ENCODE measurements around the gene ABHD1. TPM values are rescaled to one million over a fixed set of nuclear protein-coding genes. Genes with fewer than 3 reads are reported as not detected.
"Not testable (repeated sequence)": the region's sequence is repeated elsewhere in the genome, so short reads cannot be mapped to it uniquely, and the experiment has no call there.

The ABHD1 gene
- total RNA-seq (2014; rRNA removed; shearing (Covaris generic)): 0.12 TPM in 1 of 2 replicates, not detected in the other

DNA sequence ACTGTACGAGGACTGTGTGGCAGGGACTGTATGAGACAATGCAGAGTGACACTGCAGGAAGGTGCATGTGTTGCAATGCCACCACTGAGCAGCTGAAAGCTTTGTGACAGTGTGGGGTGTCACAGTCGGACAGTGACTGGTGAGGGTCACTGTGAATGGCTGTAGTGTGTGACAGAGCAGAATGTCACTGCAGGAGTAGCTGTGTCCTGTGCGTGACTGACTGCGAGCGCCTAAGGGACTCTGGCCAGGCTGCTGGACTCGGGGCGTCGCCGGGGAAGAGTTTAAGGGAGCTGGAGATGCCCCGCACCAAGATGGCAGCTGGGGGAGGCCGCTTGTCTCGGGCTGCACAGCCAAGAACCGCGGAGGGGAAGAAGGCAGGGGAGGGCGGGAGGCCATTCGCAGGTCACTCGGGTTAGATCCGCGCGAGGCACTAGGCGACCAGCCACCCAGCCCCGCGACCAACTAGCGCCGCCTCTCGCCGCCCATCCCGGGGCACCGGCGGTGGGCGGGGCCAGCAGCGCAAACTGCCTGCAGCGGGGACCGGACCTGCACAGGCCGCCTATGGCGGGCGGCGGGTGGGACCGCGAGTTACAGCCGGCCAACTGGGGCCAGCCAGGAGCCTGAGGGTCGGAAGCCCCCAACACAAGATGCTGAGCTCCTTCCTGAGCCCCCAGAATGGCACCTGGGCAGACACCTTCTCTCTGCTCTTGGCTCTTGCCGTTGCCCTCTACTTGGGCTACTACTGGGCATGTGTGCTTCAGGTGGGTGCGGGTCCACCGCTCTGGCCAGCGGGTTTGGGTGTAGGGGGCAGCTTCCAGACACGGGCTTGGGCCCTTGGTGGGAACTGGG lies at the start of gene ABHD1:
Gene ABHD1, plus strand, starts transcription at position 514 of the 849 bp plus-strand sequence. Its CDS starts 134 bp downstream, at position 648.
- no peak for DNase-seq (ENCODE audit: low spot score)

DNA sequence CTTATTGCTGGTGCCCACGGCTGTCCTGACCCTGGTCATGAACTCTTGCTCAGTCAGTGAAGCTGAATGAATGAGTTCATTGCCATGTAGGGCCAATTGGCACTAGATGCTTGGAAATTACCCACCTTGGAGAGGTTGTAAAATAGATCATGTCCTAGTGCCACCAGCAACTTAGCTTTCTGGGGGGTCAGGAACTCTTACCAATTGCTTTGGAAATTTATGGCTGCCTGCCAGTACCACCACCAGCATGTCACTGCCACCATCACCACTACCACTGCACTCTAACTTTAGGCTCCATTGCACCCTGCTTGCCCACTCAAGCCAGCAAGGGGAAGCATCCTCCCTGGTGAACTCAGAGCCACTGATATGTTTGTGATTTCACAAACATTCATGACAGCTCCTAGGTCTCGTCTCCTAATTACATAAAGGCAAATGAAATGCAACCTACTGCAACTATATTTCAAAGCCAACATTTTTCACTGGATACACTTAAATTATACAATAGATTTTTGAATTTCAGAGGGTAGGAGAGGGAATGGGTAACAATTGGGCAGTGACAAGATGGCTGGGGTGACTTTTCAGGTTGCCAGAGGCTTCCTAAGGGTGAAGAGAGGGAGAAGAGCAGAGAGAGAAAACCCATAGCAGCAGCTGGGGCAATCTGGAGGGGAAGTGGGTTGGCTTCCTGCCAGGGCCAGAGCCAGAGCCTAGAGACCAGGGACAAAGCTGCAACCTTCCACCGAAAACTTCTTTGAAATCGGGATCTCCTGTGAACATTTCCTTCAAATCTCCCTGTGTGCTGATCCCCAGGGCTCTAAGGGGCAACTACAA lies 48.7 kb upstream of the ABHD1 start:
- DNase-seq (ENCODE audit: low spot score): no peak

DNA sequence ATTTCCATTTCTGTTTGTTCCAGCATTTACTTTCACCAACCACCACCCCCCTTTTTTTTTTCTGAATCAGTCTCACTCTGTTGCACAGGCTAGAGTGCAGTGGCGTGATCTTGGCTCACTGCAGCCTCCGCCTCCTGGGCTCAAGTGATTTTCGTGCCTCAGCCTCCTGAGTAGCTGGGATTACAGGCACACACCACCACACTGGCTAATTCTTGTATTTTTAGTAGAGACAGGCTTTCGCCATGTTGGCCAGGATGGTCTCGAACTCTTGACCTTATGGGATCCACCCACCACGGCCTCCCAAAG lies 48.1 kb upstream of the ABHD1 start:
- not testable (repeated sequence) for DNase-seq (ENCODE audit: low spot score)

DNA sequence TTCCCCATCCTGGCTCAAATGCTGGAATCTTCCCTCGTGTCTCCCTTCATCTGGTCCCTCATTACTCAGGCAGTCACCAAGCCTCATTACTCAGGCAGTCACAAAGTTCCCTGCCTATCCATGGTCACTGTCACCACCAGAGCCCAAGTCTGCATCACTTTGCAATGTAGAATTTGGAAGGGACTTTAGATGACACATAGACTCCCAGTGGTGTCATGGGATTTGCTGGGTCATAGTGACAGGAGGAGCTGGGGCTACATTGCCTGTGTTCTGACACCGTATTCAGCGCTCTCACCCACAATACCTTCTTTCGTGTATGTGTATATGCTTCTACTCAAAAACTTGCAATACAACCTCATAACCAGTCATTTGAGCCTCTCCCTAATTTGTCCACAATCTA lies 47.3 kb upstream of the ABHD1 start:
- DNase-seq (ENCODE audit: low spot score): no peak

DNA sequence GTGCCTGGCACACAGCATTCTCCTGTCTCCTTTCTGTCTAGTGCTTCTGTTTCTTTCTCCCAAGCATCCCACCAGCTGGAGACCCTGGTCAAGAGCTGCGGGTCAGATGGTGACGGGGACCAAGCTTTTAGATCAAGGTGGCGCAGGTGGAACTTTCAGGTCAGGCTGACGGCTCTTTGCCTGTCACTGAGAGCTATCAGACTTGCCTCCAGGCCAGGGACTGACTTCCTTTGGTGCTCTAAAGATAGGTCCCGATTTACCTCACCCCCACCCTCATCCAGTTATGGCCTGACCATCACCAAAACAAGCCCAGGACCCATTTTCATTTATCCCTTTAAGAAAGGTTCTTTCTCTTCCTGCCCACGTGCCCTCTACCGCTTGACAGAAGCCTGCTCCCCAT lies 46.4 kb upstream of the ABHD1 start:
- DNase-seq (ENCODE audit: low spot score): no peak

DNA sequence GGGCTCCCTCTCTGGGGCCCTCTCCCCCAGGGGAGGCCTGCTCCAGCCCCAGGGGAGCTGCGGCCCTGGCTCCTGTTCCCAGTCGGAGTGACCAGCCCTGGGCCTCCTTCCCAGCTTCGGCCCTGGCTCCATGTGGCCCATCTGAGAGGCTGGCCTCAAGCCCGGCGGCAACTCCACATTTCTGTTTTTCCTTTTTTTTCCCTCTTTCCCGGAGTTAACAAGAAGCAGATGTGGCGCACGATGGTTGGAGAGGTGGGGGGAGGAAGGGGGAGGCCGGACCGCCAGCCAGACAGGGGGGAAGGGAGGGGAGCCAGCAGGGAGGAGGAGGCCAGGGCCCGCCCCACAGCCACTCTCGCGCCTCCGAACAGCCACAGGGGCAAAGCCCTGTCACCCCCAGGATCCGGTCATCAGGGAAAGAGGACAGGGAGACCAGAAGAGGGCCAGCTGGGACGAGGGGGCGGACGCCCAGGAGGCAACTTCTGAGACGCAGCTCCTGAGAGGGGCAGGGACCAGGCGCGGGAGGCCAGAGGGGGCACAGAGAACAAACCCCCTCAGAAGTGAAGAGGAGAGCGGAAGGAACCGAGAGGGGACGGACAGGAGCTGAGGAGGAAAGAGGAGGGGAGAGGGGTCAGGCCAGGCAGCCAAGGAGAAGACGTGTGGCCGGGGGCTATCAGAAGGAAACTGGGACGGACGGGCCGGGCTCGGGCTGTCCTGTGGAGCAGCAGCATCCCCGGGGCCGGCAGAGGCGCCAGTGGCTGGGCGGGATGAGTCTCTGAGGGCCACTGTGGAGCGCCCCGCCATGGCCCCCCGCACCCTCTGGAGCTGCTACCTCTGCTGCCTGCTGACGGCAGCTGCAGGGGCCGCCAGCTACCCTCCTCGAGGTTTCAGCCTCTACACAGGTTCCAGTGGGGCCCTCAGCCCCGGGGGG lies 45.1 kb upstream of the ABHD1 start, which contains the start of gene EMILIN1:
Gene EMILIN1, plus strand, starts transcription at position 349 of the 928 bp plus-strand sequence. Its CDS starts 451 bp downstream, at position 800.
- peak; percentile 83 for DNase-seq (ENCODE audit: low spot score)

DNA sequence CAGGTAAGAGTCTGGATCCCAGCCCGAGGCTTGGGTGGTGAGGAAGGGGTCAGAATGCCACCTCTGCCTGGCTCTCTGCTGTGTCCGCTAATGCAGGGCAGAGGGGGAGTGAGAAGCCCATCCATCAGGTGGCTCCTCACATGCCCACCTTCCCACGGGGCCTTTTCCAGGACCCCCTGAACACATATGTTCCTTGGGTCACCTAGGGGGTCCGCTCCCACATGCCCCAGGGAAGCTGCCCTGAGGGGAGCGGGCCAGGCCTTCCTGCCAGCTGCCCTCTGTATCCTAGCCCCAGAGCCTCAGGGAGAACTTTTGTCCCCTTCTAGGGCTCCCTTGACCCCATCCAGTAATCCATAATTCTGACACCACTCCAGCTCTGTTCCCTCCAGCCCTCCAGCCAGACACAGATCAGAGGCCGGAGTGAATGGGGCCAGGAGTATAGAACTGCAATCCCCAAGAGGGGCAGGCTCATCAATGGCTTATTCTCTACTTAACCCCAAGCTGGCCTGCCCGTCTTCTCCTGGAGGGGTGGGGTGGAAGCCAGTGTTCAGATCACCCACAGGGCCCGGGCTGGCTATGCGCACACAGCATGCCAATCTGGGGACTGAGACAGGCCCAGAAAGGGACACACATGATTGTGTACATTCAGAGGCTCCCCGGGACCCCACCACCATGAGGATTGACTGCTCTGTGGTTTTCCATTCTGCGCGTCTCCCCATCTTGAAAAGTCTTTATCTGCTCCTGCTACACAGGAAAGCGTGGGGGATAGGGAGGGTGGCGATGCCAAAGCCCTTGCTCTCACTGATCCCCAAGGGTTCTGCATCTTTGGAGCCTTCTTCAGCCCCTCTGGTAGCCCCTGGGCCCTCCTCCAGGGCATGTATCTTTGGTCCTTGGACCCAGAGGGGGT lies 44.1 kb upstream of the ABHD1 start:
- DNase-seq (ENCODE audit: low spot score): no peak

DNA sequence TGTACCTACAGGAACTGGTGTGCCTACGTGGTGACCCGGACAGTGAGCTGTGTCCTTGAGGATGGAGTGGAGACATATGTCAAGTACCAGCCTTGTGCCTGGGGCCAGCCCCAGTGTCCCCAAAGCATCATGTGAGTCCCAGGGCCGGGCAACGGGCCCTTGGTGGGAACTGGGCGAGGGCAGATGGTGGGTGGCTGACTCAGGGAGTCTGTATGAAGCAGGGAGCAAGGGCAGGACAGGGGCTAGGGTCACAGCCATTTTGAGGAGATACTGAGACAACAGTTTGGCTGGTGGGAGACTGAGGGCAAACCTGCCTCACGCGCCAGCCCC lies 43.5 kb upstream of the ABHD1 start:
- no peak for DNase-seq (ENCODE audit: low spot score)

DNA sequence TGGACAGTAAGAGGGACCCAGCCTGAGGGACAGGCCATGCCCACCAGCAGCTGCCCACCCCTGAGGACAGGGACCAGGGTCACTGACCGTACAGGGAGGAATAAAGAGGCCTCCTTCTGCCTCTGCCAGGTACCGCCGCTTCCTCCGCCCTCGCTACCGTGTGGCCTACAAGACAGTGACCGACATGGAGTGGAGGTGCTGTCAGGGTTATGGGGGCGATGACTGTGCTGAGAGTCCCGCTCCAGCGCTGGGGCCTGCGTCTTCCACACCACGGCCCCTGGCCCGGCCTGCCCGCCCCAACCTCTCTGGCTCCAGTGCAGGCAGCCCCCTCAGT lies 43.0 kb upstream of the ABHD1 start:
- no peak for DNase-seq (ENCODE audit: low spot score)

DNA sequence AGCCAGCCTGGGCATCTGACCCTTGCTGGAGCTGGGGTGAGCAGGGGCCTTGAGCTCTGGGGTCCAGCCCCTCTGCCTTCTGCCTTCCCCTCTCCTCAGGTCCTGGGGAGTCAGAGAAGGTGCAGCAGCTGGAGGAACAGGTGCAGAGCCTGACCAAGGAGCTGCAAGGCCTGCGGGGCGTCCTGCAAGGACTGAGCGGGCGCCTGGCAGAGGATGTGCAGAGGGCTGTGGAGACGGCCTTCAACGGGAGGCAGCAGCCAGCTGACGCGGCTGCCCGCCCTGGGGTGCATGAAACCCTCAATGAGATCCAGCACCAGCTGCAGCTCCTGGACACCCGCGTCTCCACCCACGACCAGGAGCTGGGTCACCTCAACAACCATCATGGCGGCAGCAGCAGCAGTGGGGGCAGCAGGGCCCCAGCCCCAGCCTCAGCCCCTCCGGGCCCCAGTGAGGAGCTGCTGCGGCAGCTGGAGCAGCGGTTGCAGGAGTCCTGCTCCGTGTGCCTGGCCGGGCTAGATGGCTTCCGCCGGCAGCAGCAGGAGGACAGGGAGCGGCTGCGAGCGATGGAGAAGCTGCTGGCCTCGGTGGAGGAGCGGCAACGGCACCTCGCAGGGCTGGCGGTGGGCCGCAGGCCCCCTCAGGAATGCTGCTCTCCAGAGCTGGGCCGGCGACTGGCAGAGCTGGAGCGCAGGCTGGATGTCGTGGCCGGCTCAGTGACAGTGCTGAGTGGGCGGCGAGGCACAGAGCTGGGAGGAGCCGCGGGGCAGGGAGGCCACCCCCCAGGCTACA lies 41.4 kb upstream of the ABHD1 start:
- no peak for DNase-seq (ENCODE audit: low spot score)

DNA sequence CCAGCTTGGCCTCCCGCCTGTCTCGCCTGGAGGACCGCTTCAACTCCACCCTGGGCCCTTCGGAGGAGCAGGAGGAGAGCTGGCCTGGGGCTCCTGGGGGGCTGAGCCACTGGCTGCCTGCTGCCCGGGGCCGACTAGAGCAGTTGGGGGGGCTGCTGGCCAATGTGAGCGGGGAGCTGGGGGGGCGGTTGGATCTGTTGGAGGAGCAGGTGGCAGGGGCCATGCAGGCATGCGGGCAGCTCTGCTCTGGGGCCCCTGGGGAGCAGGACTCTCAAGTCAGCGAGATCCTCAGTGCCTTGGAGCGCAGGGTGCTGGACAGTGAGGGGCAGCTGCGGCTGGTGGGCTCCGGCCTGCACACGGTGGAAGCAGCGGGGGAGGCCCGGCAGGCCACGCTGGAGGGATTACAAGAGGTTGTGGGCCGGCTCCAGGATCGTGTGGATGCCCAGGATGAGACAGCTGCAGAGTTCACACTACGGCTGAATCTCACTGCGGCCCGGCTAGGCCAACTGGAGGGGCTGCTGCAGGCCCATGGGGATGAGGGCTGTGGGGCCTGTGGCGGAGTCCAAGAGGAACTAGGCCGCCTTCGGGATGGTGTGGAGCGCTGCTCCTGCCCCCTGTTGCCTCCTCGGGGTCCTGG lies 40.7 kb upstream of the ABHD1 start:
- no peak for DNase-seq (ENCODE audit: low spot score)

DNA sequence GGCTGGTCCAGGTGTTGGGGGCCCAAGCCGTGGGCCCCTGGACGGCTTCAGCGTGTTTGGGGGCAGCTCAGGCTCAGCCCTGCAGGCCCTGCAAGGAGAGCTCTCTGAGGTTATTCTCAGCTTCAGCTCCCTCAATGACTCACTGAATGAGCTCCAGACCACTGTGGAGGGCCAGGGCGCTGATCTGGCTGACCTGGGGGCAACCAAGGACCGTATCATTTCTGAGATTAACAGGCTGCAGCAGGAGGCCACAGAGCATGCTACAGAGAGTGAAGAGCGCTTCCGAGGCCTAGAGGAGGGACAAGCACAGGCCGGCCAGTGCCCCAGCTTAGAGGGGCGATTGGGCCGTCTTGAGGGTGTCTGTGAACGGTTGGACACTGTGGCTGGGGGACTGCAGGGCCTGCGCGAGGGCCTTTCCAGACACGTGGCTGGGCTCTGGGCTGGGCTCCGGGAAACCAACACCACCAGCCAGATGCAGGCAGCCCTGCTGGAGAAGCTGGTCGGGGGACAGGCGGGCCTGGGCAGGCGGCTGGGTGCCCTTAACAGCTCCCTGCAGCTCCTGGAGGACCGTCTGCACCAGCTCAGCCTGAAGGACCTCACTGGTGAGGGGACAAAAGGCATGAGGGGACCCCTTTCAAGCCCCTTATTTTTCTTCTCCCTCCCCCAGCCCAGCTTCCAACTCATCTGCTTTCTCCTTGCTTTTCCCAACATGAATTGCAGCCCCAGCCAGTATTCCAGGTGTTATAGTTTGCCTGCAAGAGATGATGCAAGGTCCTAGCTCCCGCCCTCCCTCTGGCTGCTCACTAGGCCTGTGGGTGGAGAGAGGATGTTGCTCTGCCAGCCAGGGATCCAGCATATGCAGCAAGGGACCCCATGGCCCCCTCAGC lies 40.0 kb upstream of the ABHD1 start:
- DNase-seq (ENCODE audit: low spot score): no peak

DNA sequence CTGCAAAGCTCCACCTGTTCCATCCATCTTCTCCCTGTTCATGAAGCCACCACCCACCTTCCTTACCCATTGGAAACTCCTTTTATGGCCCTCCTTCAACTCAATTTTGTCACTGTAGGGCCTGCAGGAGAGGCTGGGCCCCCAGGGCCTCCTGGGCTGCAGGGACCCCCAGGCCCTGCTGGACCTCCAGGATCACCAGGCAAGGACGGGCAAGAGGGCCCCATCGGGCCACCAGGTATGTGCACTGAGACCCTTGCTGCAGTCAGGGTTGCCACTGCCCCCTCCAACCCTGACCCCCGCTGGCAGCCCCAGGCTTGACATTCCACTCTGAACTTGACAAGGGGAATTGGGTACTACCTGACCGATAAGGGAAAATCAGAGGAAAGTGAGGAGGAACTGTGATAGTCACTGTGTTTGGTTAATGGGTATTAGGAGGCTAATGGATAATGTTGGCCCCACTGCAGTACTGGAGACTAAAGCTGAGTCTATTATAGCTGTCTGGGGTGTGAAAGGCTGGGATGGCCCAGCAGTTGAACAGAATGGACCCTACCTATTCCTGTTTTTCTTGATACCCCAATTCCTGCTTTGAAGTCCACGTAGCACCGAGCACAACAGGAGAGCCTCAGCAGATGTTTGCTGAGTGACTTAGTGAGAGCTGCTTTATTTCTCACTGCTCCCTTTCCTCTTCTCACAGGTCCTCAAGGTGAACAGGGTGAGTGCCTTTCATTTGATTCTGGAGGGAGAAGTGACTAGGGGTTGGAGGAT lies 39.1 kb upstream of the ABHD1 start:
- no peak for DNase-seq (ENCODE audit: low spot score)

DNA sequence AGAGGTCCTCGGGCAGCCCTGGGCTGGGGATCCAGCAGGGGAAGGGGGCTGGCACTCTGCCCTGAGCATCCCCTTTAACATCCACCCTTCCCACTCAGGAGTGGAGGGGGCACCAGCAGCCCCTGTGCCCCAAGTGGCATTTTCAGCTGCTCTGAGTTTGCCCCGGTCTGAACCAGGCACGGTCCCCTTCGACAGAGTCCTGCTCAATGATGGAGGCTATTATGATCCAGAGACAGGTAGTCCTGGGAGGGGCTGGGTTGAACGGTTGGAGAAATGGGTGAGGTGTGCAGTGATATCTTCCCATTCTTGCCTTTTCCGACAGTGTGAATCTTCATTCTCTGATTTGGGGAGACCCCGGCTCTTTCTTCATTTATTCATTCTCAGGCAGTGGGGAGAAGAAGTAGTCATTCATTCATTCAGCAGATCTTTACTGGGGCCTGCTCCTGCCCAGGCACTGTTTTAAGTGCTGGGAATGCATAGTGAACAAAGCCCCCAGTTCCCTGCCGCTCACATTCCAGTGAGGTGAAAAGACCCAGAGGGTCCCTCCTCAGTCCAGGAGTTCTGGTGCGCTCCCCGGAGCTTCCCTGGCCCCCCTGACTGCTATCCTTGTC lies 38.4 kb upstream of the ABHD1 start:
- no peak for DNase-seq (ENCODE audit: low spot score)

DNA sequence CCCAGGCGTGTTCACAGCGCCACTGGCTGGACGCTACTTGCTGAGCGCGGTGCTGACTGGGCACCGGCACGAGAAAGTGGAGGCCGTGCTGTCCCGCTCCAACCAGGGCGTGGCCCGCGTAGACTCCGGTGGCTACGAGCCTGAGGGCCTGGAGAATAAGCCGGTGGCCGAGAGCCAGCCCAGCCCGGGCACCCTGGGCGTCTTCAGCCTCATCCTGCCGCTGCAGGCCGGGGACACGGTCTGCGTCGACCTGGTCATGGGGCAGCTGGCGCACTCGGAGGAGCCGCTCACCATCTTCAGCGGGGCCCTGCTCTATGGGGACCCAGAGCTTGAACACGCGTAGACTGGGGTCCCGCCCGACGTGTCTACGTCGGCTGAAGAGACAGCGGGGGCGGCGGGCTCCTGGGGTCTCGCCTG lies 37.9 kb upstream of the ABHD1 start:
- DNase-seq (ENCODE audit: low spot score): peak; percentile 39

DNA sequence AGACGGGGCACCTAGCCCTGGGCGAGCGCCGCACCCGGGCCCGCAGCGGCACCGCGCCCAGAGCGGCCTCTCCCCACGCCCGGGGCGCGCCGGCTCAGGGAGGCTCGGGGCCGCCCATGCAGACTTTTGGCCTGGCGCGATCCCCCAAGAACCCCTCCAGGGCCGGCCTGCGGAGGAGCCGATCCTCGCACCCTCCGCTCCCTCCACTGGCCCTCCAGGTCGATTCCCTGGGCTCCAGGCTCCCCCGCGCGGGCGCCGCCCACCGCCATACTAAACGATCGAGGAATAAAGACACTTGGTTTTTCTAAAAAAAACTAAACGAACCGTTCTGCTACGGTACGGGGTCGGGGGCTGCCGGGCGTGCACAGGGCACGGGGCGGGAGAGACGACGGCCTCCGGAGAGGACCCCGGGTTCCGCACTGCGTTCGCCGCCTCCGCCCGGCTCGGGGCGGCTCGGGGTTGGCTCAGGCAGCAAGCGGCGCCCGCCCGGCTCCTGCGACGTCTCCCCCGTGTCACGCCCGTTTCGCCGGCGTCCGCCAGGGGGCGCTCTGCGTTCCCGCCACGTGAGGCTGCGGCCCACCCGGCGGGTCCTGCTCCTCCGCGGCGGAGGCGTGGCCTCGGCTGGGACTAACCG lies 37.4 kb upstream of the ABHD1 start:
- DNase-seq (ENCODE audit: low spot score): peak; percentile 67

Measured in H4 (cell line).